ENCODE data around the gene ARRB1.

The ARRB1 gene

DNA sequence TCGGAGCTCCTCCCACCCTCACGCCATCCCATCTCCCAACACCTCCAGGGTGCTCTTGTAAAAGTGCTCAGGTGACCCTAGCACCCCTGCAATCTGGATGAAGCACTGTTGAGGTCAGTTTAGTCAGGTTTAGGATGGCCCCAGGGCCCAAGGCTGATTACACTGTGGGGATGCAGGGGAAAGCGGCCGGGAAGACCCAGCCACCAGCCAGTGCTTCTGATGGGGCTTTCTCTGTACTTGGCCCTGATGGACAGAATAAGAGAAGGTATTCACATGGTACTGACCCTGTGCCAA lies 82.1 kb downstream of the ARRB1 start:
- no peaks in the 10 kb centered on the region for H4K20me1 ChIP-seq (ENCODE audit: insufficient read depth)
- no peaks in the 10 kb centered on the region for H3K36me3 ChIP-seq (ENCODE audit: insufficient read depth)
- no peaks in the 10 kb centered on the region for H3K27me3 ChIP-seq (ENCODE audit: insufficient read depth, low read depth)
- no peak overlapping the region for H2AFZ ChIP-seq (ENCODE audit: low read depth)
- H3K4me1 ChIP-seq (ENCODE audit: low read depth, poor library complexity, severe bottlenecking), result peaks cover 1% of the 10 kb centered on the region
- H3K4me3 ChIP-seq (IDR thresholded peaks at IDR 0.05; ENCODE audit: insufficient read depth, low read depth, low read length), result no peak overlapping the region
- H3K79me2 ChIP-seq (ENCODE audit: insufficient read depth, low read depth), result no peaks in the 10 kb centered on the region
- no peak overlapping the region for H3K4me2 ChIP-seq
- TF ChIP-seq, protein P1, sequence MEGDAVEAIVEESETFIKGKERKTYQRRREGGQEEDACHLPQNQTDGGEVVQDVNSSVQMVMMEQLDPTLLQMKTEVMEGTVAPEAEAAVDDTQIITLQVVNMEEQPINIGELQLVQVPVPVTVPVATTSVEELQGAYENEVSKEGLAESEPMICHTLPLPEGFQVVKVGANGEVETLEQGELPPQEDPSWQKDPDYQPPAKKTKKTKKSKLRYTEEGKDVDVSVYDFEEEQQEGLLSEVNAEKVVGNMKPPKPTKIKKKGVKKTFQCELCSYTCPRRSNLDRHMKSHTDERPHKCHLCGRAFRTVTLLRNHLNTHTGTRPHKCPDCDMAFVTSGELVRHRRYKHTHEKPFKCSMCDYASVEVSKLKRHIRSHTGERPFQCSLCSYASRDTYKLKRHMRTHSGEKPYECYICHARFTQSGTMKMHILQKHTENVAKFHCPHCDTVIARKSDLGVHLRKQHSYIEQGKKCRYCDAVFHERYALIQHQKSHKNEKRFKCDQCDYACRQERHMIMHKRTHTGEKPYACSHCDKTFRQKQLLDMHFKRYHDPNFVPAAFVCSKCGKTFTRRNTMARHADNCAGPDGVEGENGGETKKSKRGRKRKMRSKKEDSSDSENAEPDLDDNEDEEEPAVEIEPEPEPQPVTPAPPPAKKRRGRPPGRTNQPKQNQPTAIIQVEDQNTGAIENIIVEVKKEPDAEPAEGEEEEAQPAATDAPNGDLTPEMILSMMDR (conservative IDR thresholded peaks at IDR 0.05; ENCODE audit: low read depth, low read length), result no peak
- H3K9ac ChIP-seq, result no peak overlapping the region
- H3K27ac ChIP-seq, result no peak overlapping the region

- TF ChIP-seq, protein P1 (conservative IDR thresholded peaks at IDR 0.05; ENCODE audit: low read depth, low read length), result no peak
- no peak overlapping the region for H3K27ac ChIP-seq
- no peaks in the 10 kb centered on the region for H4K20me1 ChIP-seq (ENCODE audit: insufficient read depth)
- H3K4me1 ChIP-seq (ENCODE audit: low read depth, poor library complexity, severe bottlenecking), result peaks cover 6% of the 10 kb centered on the region
- no peak overlapping the region for H3K4me2 ChIP-seq
- H2AFZ ChIP-seq (ENCODE audit: low read depth), result no peak overlapping the region
- no peaks in the 10 kb centered on the region for H3K79me2 ChIP-seq (ENCODE audit: insufficient read depth, low read depth)
- no peak overlapping the region for H3K4me3 ChIP-seq (IDR thresholded peaks at IDR 0.05; ENCODE audit: insufficient read depth, low read depth, low read length)
- no peaks in the 10 kb centered on the region for H3K36me3 ChIP-seq (ENCODE audit: insufficient read depth)
- no peaks in the 10 kb centered on the region for H3K27me3 ChIP-seq (ENCODE audit: insufficient read depth, low read depth)
- H3K9ac ChIP-seq, result no peak overlapping the region
Observed at GRCh38 chr11:75268626-75269366, 82.7 kb downstream of the ARRB1 start.

DNA sequence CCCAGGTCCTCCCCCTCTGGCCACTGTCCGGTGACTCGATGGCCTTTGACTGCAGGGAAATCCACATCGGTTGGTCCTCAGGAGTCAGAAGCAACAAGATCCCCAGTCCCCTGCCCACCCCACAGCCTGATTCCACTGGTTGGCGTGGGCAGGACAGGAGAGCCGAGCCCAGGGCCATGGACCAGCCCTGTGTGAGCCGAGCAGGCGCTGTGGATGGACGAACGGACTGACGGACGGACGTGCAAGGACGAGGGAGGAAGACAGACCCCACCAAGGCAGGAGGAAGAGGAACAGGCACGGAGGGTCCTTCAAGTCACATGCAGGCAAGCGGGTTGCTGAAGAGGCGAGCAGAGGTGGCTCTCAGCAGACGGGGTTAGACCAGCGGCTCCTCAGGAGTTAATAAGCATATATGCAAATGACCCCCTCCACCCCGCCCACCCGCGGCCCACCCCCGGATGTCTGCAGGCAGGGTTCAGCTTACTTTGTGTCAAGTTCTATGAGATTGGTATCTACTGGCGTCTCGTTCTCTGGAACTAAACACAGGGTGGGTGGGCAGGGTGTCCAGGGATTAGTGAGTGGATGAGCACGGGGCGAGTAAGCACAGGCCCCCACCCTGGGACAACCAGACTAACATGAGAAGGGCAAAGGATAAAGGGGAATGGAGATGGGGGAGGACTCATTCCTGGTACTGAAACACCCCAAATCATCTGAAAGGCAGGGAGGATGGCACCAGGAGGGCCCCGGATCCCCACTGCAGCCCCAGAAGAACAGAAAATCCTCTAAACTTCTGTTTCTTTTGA lies 84.1 kb downstream of the ARRB1 start:
- no peak overlapping the region for H2AFZ ChIP-seq (ENCODE audit: low read depth)
- H3K36me3 ChIP-seq (ENCODE audit: insufficient read depth), result no peaks in the 10 kb centered on the region
- no peak overlapping the region for H3K27ac ChIP-seq
- peaks cover 6% of the 10 kb centered on the region for H3K4me1 ChIP-seq (ENCODE audit: low read depth, poor library complexity, severe bottlenecking)
- no peak overlapping the region for H3K4me2 ChIP-seq
- H4K20me1 ChIP-seq (ENCODE audit: insufficient read depth), result no peaks in the 10 kb centered on the region
- TF ChIP-seq, protein P1 (conservative IDR thresholded peaks at IDR 0.05; ENCODE audit: low read depth, low read length), result no peak
- no peaks in the 10 kb centered on the region for H3K27me3 ChIP-seq (ENCODE audit: insufficient read depth, low read depth)
- no peak overlapping the region for H3K9ac ChIP-seq
- H3K4me3 ChIP-seq (IDR thresholded peaks at IDR 0.05; ENCODE audit: insufficient read depth, low read depth, low read length), result no peak overlapping the region
- H3K79me2 ChIP-seq (ENCODE audit: insufficient read depth, low read depth), result no peaks in the 10 kb centered on the region

DNA sequence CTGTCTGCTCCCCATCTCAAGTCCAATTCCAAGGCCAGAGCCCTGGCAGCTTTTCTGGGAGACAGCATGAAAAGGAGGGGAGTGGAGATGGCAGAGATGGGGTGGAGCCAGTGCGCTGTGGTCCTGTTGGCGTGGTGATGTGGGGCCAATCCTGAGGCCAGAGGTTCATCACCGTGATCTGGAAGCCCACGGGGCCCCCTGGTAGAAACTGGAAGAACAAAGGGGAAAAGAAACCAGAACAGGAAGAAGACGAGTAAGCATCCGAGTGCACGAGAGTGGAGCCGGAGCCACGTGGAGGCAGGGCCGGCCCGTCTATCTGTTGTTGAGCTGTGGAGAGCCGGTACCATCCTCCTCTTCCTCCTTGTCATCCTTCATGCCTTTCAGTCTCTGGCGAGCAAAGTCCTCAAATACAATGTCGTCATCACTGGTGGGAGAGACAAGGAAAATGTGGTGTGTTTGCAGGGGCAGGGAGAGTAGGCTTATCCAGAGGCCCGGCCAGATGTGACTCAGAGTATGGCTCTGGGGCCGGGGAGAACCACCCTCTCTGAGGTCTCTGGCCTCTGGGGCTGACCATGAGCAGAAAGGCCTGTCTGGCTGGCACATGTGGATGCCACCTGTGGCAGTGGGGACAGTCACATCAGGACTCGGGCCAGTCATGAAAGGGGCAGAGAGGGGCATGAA lies 85.5 kb downstream of the ARRB1 start:
- H4K20me1 ChIP-seq (ENCODE audit: insufficient read depth), result no peaks in the 10 kb centered on the region
- no peak overlapping the region for H3K27ac ChIP-seq
- no peaks in the 10 kb centered on the region for H3K27me3 ChIP-seq (ENCODE audit: insufficient read depth, low read depth)
- H3K9ac ChIP-seq, result no peak overlapping the region
- TF ChIP-seq, protein P1 (conservative IDR thresholded peaks at IDR 0.05; ENCODE audit: low read depth, low read length), result no peak
- H3K79me2 ChIP-seq (ENCODE audit: insufficient read depth, low read depth), result no peaks in the 10 kb centered on the region
- no peak overlapping the region for H3K4me2 ChIP-seq
- no peaks in the 10 kb centered on the region for H3K36me3 ChIP-seq (ENCODE audit: insufficient read depth)
- H2AFZ ChIP-seq (ENCODE audit: low read depth), result no peak overlapping the region
- H3K4me1 ChIP-seq (ENCODE audit: low read depth, poor library complexity, severe bottlenecking), result peaks cover 6% of the 10 kb centered on the region
- no peak overlapping the region for H3K4me3 ChIP-seq (IDR thresholded peaks at IDR 0.05; ENCODE audit: insufficient read depth, low read depth, low read length)

Measured in KMS-11 (cell line).